Spleen (tissue), 7 donors: ENCODE data around the gene OIP5.

Source experiments
- POLR2A ChIP-seq, 3 donors: fragments of 450-650 bp; IDR thresholded peaks; one replicate each; pipeline ENCODE4 v1.5.1; 2017; ENCODE audit warnings: antibody characterized with exemption in 3 of 3, mild to moderate bottlenecking in 1 of 3
- POLR2AphosphoS5 ChIP-seq, 3 donors: sonication (generic); formaldehyde crosslinking; IDR thresholded peaks; one replicate each; pipeline ENCODE4 v1.5.1; 2017; ENCODE audit warnings: antibody characterized with exemption in 3 of 3
- TF ChIP-seq, protein P1 (sequence below), 11 experiments: fragments of 200-600 bp in 7 of 11; fragments of 450-650 bp in 4 of 11; sonication (generic) in 4 of 11; IDR thresholded peaks in 8 of 11; conservative IDR thresholded peaks in 3 of 11; 1 replicate in 7 of 11; 2 replicates in 4 of 11; pipeline versions ENCODE4 v1.4.0 to v1.8.0; 2016 to 2021; ENCODE audit warnings: antibody characterized with exemption in 11 of 11, inconsistent platforms in 4 of 11, mild to moderate bottlenecking in 1 of 11
- donor health status: DM: no; HTN: no; CAD: no; lungs with moderate emphysema.
- donor health status: DM: no; HTN: no; CAD: no.
- donor health status: DM: no; HTN: no; CAD: no.

DNA sequence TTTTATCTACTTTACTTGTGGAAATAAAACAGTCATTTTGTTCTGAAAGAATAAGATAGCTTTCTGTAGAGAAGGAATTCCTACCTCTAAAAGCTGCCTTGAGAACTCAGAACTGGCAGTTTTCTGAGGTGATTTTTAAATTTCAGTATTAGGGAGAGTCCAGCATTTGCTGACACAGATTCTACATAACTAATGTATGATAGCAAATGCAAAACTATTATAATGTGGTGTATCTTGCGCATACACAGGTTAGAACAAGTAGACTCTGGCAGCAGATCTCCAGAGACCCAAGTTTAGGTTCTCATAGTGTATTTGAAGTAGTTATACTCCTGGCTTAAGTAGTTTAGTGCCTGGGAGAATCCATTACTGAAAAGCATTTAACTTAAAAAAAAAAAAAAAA lies 30.8 kb downstream of the OIP5 start:
- TF ChIP-seq POLR2AphosphoS5 (IDR thresholded peaks at IDR 0.05): no peak
- TF ChIP-seq, protein P1, sequence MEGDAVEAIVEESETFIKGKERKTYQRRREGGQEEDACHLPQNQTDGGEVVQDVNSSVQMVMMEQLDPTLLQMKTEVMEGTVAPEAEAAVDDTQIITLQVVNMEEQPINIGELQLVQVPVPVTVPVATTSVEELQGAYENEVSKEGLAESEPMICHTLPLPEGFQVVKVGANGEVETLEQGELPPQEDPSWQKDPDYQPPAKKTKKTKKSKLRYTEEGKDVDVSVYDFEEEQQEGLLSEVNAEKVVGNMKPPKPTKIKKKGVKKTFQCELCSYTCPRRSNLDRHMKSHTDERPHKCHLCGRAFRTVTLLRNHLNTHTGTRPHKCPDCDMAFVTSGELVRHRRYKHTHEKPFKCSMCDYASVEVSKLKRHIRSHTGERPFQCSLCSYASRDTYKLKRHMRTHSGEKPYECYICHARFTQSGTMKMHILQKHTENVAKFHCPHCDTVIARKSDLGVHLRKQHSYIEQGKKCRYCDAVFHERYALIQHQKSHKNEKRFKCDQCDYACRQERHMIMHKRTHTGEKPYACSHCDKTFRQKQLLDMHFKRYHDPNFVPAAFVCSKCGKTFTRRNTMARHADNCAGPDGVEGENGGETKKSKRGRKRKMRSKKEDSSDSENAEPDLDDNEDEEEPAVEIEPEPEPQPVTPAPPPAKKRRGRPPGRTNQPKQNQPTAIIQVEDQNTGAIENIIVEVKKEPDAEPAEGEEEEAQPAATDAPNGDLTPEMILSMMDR (IDR thresholded peaks at IDR 0.05 in 8 of 11, conservative IDR thresholded peaks at IDR 0.05 in 3 of 11): no peak
- TF ChIP-seq POLR2A (IDR thresholded peaks at IDR 0.05): no peak
